Endometrial microvascular endothelial cells (primary cell): ENCODE data around the gene SP8. TPM values are rescaled to one million over a fixed set of nuclear protein-coding genes. Genes with fewer than 3 reads are reported as not detected.

Experiments used
- in situ Hi-C: cut with HindIII; loops from 2 replicates; pipeline ENCODE4 v1.10.0; 2017; ENCODE audit warnings: low sequenced_read_pairs, low pct_unique_long_range_greater_than_20kb; ENCODE audit errors: inconsistent ontology term
- total RNA-seq: library from RNA; depleted of rRNA; stranded (reverse); fragments of >200 nt; gene quantifications from one replicate; pipeline ENCODE4 v1.2.3, GENCODE V29; 2015; ENCODE audit errors: inconsistent ontology term

SP8 gene
- total RNA-seq, 1 donor from 2014 or later = not detected

DNA sequence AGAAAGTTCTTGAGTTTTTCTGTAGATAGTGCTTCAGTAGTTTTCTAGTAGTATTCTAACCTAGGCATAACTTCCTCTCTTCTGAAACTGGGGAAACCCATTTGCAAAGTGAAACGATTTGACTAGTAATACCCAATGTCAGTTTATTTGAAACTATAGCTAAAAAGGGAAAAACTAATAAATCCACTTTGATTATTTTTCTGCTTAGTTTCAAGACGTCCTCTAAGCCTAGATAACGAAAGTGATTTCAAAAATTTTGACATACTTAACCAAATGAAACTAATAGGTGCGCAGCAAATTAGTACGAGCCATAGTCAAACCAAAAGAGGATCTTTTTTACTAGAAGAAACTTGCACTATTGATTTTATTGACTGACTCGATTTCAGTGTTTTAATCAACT lies 9.8 kb upstream of the SP8 start:
- in situ Hi-C loops = no loop called here

GRCh38 chr7:20795881-20796280 lies 9.2 kb upstream of the SP8 start:
- in situ Hi-C loops = no loop called here

DNA sequence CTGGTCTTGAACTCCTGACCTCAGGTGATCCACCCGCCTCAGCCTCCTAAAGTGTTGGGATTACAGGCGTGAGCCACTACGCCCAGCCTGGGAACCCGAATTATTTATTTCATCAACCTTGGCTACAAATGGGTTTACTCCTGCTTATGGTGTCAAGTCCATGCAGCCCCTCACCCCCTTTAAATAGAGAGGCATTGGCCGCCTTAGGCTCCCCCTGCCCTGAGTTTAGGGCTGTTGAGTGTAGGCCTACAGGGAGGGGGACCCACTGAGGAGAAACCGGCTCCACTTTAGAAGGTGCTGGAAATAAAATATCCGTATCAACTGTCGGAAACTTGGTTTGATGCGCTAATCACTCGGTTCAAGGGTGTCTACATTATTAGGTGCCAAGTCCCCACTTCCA lies 8.7 kb upstream of the SP8 start:
- in situ Hi-C loops = no loop called here

DNA sequence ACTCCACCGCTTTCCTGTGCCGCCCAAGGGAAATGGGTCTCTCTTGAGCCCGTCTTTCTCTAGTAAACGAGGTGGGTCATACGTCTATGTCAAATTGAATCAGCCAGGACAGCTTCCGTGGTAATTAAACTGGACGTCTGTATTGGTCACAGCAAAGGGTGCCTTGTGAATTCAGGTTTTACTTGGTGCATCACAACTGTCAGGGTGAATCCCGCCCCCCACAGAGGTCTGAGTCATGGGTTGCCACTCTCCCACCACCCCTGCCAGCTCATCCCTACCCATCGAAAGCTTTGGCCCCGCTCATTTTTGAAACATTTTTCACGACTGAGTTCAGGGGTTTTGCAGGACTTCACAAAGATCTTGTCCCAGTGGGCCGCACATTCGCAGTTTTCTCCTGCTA lies 8.0 kb upstream of the SP8 start:
- in situ Hi-C loops = no loop called here

GRCh38 chr7:20793694-20794394 lies 7.2 kb upstream of the SP8 start:
- in situ Hi-C loops = no loop called here

- in situ Hi-C loops = no loop called here
Measured at GRCh38 chr7:20793248-20793647, 6.6 kb upstream of the SP8 start.

DNA sequence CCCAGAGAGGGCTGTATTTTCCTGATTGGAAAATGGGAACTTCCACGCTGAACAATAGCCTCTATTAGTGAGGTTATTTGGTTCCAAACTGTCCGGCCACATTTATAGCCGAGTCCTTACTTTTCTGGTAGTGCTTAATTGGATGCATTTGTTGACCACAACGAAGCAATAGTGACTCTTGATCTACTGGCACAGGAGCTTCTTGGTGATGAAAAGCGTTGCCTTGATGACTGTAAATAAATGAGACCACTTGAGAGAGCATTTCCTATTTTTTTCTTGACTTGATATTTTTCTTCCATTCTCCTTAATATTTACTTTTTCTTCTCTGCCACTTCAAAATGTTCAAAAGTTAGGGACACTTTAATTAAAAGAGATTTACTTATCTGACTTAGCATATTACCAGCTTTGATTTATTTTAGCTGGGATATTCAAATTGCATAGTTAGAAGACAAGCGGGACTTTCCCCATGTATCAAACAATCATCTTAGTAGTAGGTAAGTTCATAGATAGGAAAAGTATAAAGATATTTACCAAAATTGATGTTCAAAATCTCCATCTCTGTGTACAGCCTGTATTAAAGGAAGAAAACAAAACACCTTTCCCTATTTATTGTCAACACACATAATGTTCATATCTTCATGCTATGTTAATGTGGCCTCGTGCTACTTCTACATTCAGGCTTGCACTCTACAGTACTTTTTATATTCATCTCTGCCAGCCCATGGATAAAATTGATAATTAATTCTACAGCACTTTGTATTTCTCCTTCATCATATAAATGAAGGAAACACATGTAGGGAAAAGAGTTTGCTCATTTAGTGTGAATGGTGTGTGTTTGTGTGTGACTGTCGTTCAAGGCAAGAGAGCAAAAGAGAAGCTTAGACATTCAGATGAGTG lies 5.1 kb upstream of the SP8 start:
- in situ Hi-C loops = no loop called here

GRCh38 chr7:20790375-20790774 lies 3.7 kb upstream of the SP8 start:
- in situ Hi-C loops = no loop called here

- in situ Hi-C loops = no loop called here
Measured at GRCh38 chr7:20788420-20788990, 1.8 kb upstream of the SP8 start.

- in situ Hi-C loops = no loop called here
Measured at GRCh38 chr7:20787660-20788419, 1.2 kb upstream of the SP8 start.

DNA sequence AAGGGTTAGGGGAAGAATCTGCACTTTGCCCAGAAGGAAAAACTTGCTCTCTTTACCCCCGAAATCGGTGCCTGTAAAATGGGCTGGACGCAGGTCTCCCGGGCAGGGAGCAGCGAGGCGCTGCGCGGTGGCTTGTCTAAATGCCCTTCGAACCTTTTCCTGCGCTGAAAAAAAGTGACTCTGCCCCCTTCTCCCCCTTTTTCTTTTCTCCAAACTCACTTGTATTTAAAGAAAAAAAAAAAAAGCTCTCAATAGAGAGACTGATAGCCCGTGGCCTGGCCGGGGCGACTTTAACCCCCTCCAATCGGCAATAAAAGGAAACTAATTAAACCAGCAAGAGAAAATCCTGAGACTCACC lies 286 bp downstream of the SP8 start:
- in situ Hi-C loops = no loop called here

GRCh38 chr7:20786049-20786412 lies 655 bp downstream of the SP8 start:
- in situ Hi-C loops = no loop called here

GRCh38 chr7:20785157-20786048 lies 1.3 kb downstream of the SP8 start:
- in situ Hi-C loops = no loop called here

DNA sequence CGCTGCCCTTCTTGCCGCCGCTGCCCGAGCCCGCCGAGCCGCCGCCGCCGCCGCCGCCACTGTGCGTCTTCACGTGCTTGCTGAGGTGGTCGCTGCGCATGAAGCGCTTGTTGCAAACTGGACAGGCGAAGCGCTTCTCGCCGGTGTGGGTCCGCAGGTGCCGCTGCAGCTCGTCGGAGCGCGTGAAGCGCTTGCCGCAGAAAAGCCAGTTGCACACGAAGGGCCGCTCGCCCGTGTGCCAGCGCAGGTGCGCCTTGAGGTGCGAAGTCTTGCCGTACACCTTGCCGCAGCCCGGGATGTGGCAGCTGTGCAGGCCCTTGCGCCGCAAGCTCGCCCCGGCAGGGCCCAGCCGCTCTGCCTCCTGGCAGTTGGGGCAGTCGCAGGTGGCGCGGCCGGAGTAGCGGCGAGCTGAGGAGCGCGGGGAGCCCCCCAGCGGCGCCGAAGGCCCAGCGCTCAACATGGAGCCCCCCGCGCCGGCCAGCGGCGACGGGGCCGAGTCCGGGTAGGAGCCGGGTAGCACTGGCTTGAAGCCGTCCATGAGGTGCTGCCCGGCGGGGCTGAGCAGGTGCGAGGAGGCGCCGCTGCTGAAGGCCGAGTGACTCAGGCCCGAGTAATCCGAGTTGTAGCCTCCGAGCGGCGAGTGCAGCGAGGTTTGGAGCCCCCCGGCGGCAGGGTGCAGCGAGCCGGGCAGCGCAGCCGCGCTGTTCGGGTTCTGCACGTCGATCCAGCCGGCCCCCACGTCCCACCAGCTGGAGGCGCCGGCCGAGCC lies 2.1 kb downstream of the SP8 start:
- in situ Hi-C loops = no loop called here

DNA sequence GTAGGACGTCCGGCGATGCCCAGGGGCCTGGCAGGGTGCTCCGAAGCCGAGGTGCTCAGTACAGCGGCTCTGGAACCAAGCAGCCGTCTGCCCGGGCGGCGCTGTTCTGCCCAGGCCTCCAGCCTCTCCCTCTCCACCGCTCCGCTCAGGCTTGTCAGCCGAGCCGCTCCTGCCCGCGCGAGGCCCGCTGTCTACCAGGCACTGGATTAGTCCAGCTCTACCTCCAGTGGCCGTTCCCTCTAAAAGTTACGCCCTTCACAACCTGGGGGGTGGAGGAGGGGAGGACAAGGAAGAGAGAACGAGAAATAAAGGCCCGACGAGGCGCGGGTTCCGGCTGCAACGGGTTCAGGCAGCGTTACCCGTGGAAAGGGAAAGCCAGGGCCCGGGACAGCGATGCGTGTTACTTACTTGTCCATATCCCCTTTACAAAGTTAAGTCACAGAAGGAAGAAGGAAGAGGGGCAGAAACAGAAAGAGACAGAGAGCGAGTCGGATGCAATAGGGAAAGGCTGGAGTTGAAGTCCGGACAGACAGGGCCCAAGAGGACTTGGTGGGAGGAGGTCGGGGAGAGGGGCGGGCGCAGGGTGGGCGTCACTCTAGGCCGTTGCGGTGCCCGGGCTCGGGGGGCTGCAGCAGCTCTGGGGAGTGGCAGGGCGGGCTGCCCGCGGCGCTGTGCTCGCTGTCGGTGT lies 2.8 kb downstream of the SP8 start:
- in situ Hi-C loops = no loop called here

GRCh38 chr7:20783125-20783699 lies 3.5 kb downstream of the SP8 start:
- in situ Hi-C loops = no loop called here

- in situ Hi-C loops = no loop called here
Measured at GRCh38 chr7:20779041-20779440, 7.6 kb downstream of the SP8 start.
